Measurements from ENCODE around the gene CTAGE1.

- TF ChIP-seq, protein P1, sequence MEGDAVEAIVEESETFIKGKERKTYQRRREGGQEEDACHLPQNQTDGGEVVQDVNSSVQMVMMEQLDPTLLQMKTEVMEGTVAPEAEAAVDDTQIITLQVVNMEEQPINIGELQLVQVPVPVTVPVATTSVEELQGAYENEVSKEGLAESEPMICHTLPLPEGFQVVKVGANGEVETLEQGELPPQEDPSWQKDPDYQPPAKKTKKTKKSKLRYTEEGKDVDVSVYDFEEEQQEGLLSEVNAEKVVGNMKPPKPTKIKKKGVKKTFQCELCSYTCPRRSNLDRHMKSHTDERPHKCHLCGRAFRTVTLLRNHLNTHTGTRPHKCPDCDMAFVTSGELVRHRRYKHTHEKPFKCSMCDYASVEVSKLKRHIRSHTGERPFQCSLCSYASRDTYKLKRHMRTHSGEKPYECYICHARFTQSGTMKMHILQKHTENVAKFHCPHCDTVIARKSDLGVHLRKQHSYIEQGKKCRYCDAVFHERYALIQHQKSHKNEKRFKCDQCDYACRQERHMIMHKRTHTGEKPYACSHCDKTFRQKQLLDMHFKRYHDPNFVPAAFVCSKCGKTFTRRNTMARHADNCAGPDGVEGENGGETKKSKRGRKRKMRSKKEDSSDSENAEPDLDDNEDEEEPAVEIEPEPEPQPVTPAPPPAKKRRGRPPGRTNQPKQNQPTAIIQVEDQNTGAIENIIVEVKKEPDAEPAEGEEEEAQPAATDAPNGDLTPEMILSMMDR (conservative IDR thresholded peaks at IDR 0.05 in 1 of 2, IDR thresholded peaks at IDR 0.05 in 1 of 2; ENCODE audit: low read depth in 1 of 2, low read length in 2 of 2): no peak
- TF ChIP-seq EZH2 (IDR thresholded peaks at IDR 0.05; ENCODE audit: low read length, missing control alignments): no peak
These were observed 38.4 kb upstream of the CTAGE1 start for GRCh38 chr18:22456116-22456480.
